Measurements from ENCODE around the gene RIMBP2.

RIMBP2 gene

GRCh38 chr12:130714591-130715149 is 1.4 kb downstream of the RIMBP2 start:
- Histone ChIP-seq H3K27ac (ENCODE audit: insufficient read depth, low read depth, low read length, poor library complexity, severe bottlenecking) (no peak overlapping the region), H3K4me3 (ENCODE audit: insufficient read depth, low read depth, low read length) (peak overlapping the region; percentile 51), H3K27me3 (ENCODE audit: control insufficient read depth, insufficient read depth, low read length, poor library complexity, severe bottlenecking) (peaks cover 50% of the 10 kb centered on the region), H3K4me1 (ENCODE audit: control insufficient read depth, insufficient read depth, low read length) (peaks cover 25% of the 10 kb centered on the region), H3K36me3 (ENCODE audit: control insufficient read depth, insufficient read depth, low read length) (no peaks in the 10 kb centered on the region), H3K9me3 (ENCODE audit: control insufficient read depth, low read length) (no peaks in the 10 kb centered on the region)
- WGBS, 2 experiments, result 3 to 5% methylated on average over 20 of the region's 20 CpGs

GRCh38 chr12:130714091-130714590 is 2.0 kb downstream of the RIMBP2 start:
- no peak overlapping the region for H3K27ac ChIP-seq (ENCODE audit: insufficient read depth, low read depth, low read length, poor library complexity, severe bottlenecking)
- H3K4me1 ChIP-seq (ENCODE audit: control insufficient read depth, insufficient read depth, low read length), result peaks cover 25% of the 10 kb centered on the region
- peaks cover 50% of the 10 kb centered on the region for H3K27me3 ChIP-seq (ENCODE audit: control insufficient read depth, insufficient read depth, low read length, poor library complexity, severe bottlenecking)
- H3K4me3 ChIP-seq (ENCODE audit: insufficient read depth, low read depth, low read length), result peak overlapping the region; percentile 51
- 6 to 7% methylated on average over 20 of the region's 20 CpGs for WGBS, 2 experiments
- no peaks in the 10 kb centered on the region for H3K36me3 ChIP-seq (ENCODE audit: control insufficient read depth, insufficient read depth, low read length)
- H3K9me3 ChIP-seq (ENCODE audit: control insufficient read depth, low read length), result no peaks in the 10 kb centered on the region

- no peak overlapping the region for H3K27ac ChIP-seq (ENCODE audit: insufficient read depth, low read depth, low read length, poor library complexity, severe bottlenecking)
- H3K4me1 ChIP-seq (ENCODE audit: control insufficient read depth, insufficient read depth, low read length), result peaks cover 25% of the 10 kb centered on the region
- H3K9me3 ChIP-seq (ENCODE audit: control insufficient read depth, low read length), result no peaks in the 10 kb centered on the region
- WGBS, 2 experiments, result 42 to 43% methylated on average over 18 of the region's 18 CpGs
- no peaks in the 10 kb centered on the region for H3K36me3 ChIP-seq (ENCODE audit: control insufficient read depth, insufficient read depth, low read length)
- H3K4me3 ChIP-seq (ENCODE audit: insufficient read depth, low read depth, low read length), result no peak overlapping the region
- peaks cover 50% of the 10 kb centered on the region for H3K27me3 ChIP-seq (ENCODE audit: control insufficient read depth, insufficient read depth, low read length, poor library complexity, severe bottlenecking)
These were observed 2.5 kb downstream of the RIMBP2 start for GRCh38 chr12:130713581-130713991.

DNA sequence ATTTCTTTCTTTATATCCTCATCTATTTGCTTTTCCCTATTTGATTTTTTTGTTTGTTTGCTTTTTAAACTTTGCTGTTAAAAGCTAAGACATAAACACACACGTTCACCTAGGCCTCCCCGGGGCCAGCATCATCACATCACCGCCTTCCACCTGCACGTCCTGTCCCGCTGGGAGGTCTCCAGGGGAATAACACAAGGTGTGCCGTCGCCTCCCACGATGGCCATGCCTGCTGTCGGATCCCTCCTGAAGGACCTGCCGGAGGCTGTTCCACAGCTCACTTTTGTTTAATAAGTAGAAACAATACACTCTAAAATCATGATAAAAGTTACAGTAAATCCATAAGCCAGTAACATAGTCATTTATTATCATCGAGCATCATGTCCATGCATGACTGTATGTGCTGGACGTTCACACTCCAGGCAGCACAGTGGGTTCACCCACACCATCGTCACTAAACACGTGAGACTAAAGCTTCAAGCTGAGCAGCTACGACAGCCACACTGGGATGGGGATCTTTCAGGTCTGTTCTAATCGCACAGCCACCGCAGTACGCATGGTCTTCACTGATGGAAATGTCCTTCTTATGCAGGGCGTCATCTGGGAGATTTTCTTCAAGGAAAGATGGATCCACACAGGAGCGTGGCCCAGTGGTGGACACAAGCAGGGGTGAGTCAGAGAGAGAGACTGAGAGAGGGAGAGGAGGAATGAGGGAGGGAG is 3.6 kb downstream of the RIMBP2 start:
- H3K36me3 ChIP-seq (ENCODE audit: control insufficient read depth, insufficient read depth, low read length), result no peaks in the 10 kb centered on the region
- H3K4me3 ChIP-seq (ENCODE audit: insufficient read depth, low read depth, low read length), result no peak overlapping the region
- no peak overlapping the region for H3K27ac ChIP-seq (ENCODE audit: insufficient read depth, low read depth, low read length, poor library complexity, severe bottlenecking)
- 89 to 91% methylated on average over 20 of the region's 20 CpGs for WGBS, 2 experiments
- H3K9me3 ChIP-seq (ENCODE audit: control insufficient read depth, low read length), result no peaks in the 10 kb centered on the region
- H3K4me1 ChIP-seq (ENCODE audit: control insufficient read depth, insufficient read depth, low read length), result peaks cover 25% of the 10 kb centered on the region
- H3K27me3 ChIP-seq (ENCODE audit: control insufficient read depth, insufficient read depth, low read length, poor library complexity, severe bottlenecking), result peaks cover 49% of the 10 kb centered on the region

DNA sequence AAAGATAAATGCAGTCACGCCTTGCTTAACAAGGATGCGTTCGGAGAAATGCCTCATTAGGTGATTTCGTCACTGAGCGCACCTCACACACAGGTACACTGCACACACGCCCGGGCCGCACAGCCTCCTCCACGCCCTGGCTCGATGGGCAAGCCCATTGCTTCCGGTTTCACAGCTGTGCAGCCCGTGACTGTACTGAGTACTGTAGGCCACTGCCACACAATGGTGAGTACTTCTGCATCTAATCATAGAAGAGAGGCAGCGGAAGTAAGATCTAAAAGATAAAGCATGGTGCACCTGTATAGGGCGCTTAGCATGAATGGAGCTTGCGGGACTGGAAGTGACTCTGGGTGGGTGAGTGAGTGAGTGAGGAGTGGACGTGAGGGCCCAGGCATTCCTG is 4.3 kb downstream of the RIMBP2 start:
- no peak overlapping the region for H3K4me3 ChIP-seq (ENCODE audit: insufficient read depth, low read depth, low read length)
- H3K27me3 ChIP-seq (ENCODE audit: control insufficient read depth, insufficient read depth, low read length, poor library complexity, severe bottlenecking), result peaks cover 44% of the 10 kb centered on the region
- H3K9me3 ChIP-seq (ENCODE audit: control insufficient read depth, low read length), result no peaks in the 10 kb centered on the region
- WGBS, 2 experiments, result 94% methylated on average over 16 of the region's 16 CpGs
- H3K36me3 ChIP-seq (ENCODE audit: control insufficient read depth, insufficient read depth, low read length), result no peaks in the 10 kb centered on the region
- no peak overlapping the region for H3K27ac ChIP-seq (ENCODE audit: insufficient read depth, low read depth, low read length, poor library complexity, severe bottlenecking)
- H3K4me1 ChIP-seq (ENCODE audit: control insufficient read depth, insufficient read depth, low read length), result peaks cover 19% of the 10 kb centered on the region

DNA sequence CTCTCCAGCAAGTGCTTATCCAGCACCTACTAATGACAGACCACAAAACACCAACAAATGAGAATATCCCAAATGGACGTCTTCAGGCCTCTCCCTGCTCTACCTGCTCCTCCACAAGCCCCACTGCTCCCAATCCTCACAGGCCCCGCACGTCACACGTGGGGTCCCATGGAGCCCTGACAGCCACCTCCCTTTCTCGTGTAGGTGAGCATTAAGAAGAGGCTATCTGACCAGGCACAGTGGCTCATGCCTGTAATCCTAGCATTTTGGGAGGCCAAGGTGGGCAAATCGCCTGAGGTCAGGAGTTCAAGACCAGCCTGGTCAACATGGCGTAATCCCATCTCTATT is 5.4 kb downstream of the RIMBP2 start:
- Histone ChIP-seq H3K27ac (ENCODE audit: insufficient read depth, low read depth, low read length, poor library complexity, severe bottlenecking) (no peak overlapping the region), H3K9me3 (ENCODE audit: control insufficient read depth, low read length) (no peaks in the 10 kb centered on the region), H3K36me3 (ENCODE audit: control insufficient read depth, insufficient read depth, low read length) (no peaks in the 10 kb centered on the region), H3K4me1 (ENCODE audit: control insufficient read depth, insufficient read depth, low read length) (peaks cover 20% of the 10 kb centered on the region), H3K4me3 (ENCODE audit: insufficient read depth, low read depth, low read length) (no peak overlapping the region), H3K27me3 (ENCODE audit: control insufficient read depth, insufficient read depth, low read length, poor library complexity, severe bottlenecking) (peaks cover 39% of the 10 kb centered on the region)
- WGBS, 2 experiments, result 87 to 88% methylated on average over 7 of the region's 7 CpGs

GRCh38 chr12:130709971-130710732 is 5.9 kb downstream of the RIMBP2 start:
- Histone ChIP-seq H3K4me1 (ENCODE audit: control insufficient read depth, insufficient read depth, low read length) (peaks cover 20% of the 10 kb centered on the region), H3K27ac (ENCODE audit: insufficient read depth, low read depth, low read length, poor library complexity, severe bottlenecking) (no peak overlapping the region), H3K27me3 (ENCODE audit: control insufficient read depth, insufficient read depth, low read length, poor library complexity, severe bottlenecking) (peaks cover 33% of the 10 kb centered on the region), H3K36me3 (ENCODE audit: control insufficient read depth, insufficient read depth, low read length) (no peaks in the 10 kb centered on the region), H3K4me3 (ENCODE audit: insufficient read depth, low read depth, low read length) (no peak overlapping the region), H3K9me3 (ENCODE audit: control insufficient read depth, low read length) (no peaks in the 10 kb centered on the region)
- 90 to 94% methylated on average over 13 of the region's 13 CpGs for whole genome bisulfite sequencing, 2 experiments

DNA sequence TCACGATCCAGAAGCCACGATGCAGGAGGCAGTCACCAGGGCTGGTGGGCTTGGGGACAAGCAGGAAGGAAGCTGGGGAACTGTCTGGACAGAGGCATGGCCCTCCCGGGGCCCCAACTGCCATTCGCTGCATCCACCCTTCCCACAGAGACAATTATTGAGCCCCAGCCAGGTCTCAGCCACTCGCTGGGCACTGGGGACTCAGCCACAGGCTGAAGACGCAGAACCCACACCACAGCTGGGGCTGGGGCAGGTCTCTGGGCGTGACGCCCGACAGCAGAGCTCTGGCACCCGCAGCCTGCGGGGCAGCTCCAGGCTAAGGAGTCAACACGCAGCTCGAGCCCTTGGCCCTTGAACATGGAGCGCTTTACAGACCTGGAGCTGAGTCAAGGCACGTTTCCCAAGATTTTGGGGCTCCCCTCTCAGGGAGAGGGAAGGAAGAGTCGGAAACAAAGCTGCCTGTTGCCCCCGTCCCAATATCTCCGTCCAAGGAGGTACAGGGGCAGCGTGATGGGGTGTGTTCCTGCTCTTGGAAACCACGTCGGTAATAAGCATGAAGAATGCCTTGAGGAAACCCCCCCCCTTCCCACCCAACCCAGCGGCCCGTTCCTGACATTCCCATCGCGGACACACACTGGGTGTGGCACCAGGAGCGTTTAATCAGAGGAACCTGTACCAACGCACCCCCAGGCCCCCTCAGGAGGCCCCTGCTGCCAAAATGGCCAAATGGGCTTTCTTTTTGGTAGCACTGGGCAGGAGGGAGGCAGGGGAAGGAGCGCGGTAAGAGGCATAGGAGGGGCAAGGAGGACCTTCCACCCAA is 6.7 kb downstream of the RIMBP2 start:
- Histone ChIP-seq H3K36me3 (ENCODE audit: control insufficient read depth, insufficient read depth, low read length) (no peaks in the 10 kb centered on the region), H3K9me3 (ENCODE audit: control insufficient read depth, low read length) (no peaks in the 10 kb centered on the region)

GRCh38 chr12:130708648-130709047 is 7.5 kb downstream of the RIMBP2 start:
- no peak overlapping the region for H3K4me3 ChIP-seq (ENCODE audit: insufficient read depth, low read depth, low read length)
- H3K27me3 ChIP-seq (ENCODE audit: control insufficient read depth, insufficient read depth, low read length, poor library complexity, severe bottlenecking), result peaks cover 18% of the 10 kb centered on the region
- H3K4me1 ChIP-seq (ENCODE audit: control insufficient read depth, insufficient read depth, low read length), result peaks cover 6% of the 10 kb centered on the region
- no peaks in the 10 kb centered on the region for H3K36me3 ChIP-seq (ENCODE audit: control insufficient read depth, insufficient read depth, low read length)
- H3K27ac ChIP-seq (ENCODE audit: insufficient read depth, low read depth, low read length, poor library complexity, severe bottlenecking), result no peak overlapping the region
- H3K9me3 ChIP-seq (ENCODE audit: control insufficient read depth, low read length), result no peaks in the 10 kb centered on the region
- WGBS, 2 experiments, result 95 to 96% methylated on average over 12 of the region's 12 CpGs

More for the DNA sequence above, 6.7 kb downstream of the RIMBP2 start:
- 87 to 90% methylated on average over 29 of the region's 29 CpGs for WGBS, 2 experiments
- Histone ChIP-seq H3K27me3 (ENCODE audit: control insufficient read depth, insufficient read depth, low read length, poor library complexity, severe bottlenecking) (peaks cover 25% of the 10 kb centered on the region), H3K4me1 (ENCODE audit: control insufficient read depth, insufficient read depth, low read length) (peaks cover 13% of the 10 kb centered on the region), H3K4me3 (ENCODE audit: insufficient read depth, low read depth, low read length) (no peak overlapping the region), H3K27ac (ENCODE audit: insufficient read depth, low read depth, low read length, poor library complexity, severe bottlenecking) (no peak overlapping the region)

Data from ectodermal cell (in vitro differentiated cells).